ENCODE results near the gene DPM1. TPM values are rescaled to one million over a fixed set of nuclear protein-coding genes. Genes with fewer than 3 reads are reported as not detected.
A peak's percentile ranks its signal among the peaks of the same experiment; 100 is the strongest.
"Not testable (repeated sequence)": the region's sequence is repeated elsewhere in the genome, so short reads cannot be mapped to it uniquely, and the experiment has no call there.

Gene DPM1
- total RNA-seq, 1 donor from 2014 or later: 30.2 TPM

- no peak overlapping the region for H3K4me3 ChIP-seq
- H3K27ac ChIP-seq: no peak overlapping the region
- intact Hi-C loops (cut with DNase I): no loop called here
- no peaks in the 10 kb centered on the region for H3K36me3 ChIP-seq
- peaks cover 3% of the 10 kb centered on the region for H3K4me1 ChIP-seq
- DNase-seq (no peak), ATAC-seq (no peak)
- TF ChIP-seq CTCF (IDR thresholded peaks at IDR 0.05): no peak
- H3K9me3 ChIP-seq: no peaks in the 10 kb centered on the region
- H3K27me3 ChIP-seq: peaks cover 30% of the 10 kb centered on the region
These were observed 25.0 kb upstream of the DPM1 start for GRCh38 chr20:50983321-50983720.

DNA sequence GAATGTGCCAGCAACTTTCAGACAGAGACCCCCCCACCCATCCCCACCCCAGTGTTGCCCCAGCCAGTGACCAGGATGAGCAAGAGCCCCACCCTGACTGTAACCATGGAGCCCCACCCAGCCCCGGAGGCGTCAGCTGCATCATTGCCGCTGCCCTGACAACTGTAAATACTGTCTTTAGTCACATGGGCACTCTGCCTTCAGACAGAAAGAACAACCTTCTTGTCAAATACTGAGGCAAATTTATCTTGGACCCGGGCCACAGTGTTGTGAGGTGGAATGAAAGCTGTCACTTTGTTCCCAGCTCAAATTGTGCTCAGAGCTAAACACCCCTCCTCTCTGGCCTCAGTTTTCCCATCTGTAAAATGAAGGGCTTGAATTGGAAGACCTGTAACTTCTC is 24.0 kb upstream of the DPM1 start:
- TF ChIP-seq CTCF (IDR thresholded peaks at IDR 0.05): no peak
- Histone ChIP-seq H3K4me1 (peaks cover 3% of the 10 kb centered on the region), H3K4me3 (no peak overlapping the region), H3K27ac (no peak overlapping the region), H3K27me3 (peaks cover 30% of the 10 kb centered on the region), H3K36me3 (no peaks in the 10 kb centered on the region), H3K9me3 (no peaks in the 10 kb centered on the region)
- intact Hi-C loops (cut with DNase I): no loop called here
- ATAC-seq (peak; percentile 53), DNase-seq (no peak)

DNA sequence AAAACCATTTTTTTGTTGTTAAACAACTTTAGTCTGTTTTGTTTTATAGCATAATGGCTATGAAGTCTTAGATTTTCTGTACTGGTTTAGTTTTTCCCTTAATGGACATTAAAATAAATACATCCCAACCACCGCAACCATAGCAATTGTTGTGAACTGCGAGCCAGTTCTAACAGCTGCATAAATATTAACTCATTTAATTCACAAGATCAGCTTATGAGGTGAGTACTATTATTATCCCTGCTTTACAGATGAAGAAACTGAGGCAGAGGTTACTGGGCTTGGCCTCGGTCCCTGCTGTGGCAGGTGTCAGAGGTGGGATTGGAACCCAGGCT is 23.3 kb upstream of the DPM1 start:
- intact Hi-C loops (cut with DNase I): no loop called here
- no peak for DNase-seq
- Histone ChIP-seq H3K36me3 (no peaks in the 10 kb centered on the region), H3K4me1 (peaks cover 3% of the 10 kb centered on the region), H3K9me3 (no peaks in the 10 kb centered on the region), H3K4me3 (no peak overlapping the region), H3K27me3 (peaks cover 24% of the 10 kb centered on the region), H3K27ac (no peak overlapping the region)
- no peak for TF ChIP-seq CTCF (IDR thresholded peaks at IDR 0.05)
- no peak for ATAC-seq

- peaks cover 20% of the 10 kb centered on the region for H3K27me3 ChIP-seq
- DNase-seq (no peak), ATAC-seq (peak; percentile 75)
- TF ChIP-seq CTCF (IDR thresholded peaks at IDR 0.05): peak; percentile 82
- intact Hi-C loops (cut with DNase I): no loop called here
- no peak overlapping the region for H3K27ac ChIP-seq
- H3K36me3 ChIP-seq: no peaks in the 10 kb centered on the region
- no peak overlapping the region for H3K4me3 ChIP-seq
- H3K9me3 ChIP-seq: no peaks in the 10 kb centered on the region
- peaks cover 3% of the 10 kb centered on the region for H3K4me1 ChIP-seq
These were observed 22.8 kb upstream of the DPM1 start for GRCh38 chr20:50980851-50981713.

- TF ChIP-seq CTCF (IDR thresholded peaks at IDR 0.05): no peak
- ATAC-seq (peak; percentile 58), DNase-seq (no peak)
- Histone ChIP-seq H3K36me3 (no peaks in the 10 kb centered on the region), H3K4me1 (peaks cover 3% of the 10 kb centered on the region), H3K27me3 (peaks cover 17% of the 10 kb centered on the region), H3K4me3 (no peak overlapping the region), H3K9me3 (no peaks in the 10 kb centered on the region), H3K27ac (no peak overlapping the region)
- intact Hi-C loops (cut with DNase I): no loop called here
These were observed 21.8 kb upstream of the DPM1 start for GRCh38 chr20:50980071-50980681.

- H3K27me3 ChIP-seq; ATAC-seq; H3K4me1 ChIP-seq; H3K36me3 ChIP-seq; DNase-seq; intact Hi-C loops (cut with DNase I); H3K27ac ChIP-seq; H3K9me3 ChIP-seq; H3K4me3 ChIP-seq: not testable (repeated sequence)
These were observed 20.2 kb upstream of the DPM1 start for GRCh38 chr20:50978533-50978932.

Data from upper lobe of right lung (tissue), 1 donor.